ENCODE measurements around the gene TRIP12.
"Not testable (repeated sequence)": the region's sequence is repeated elsewhere in the genome, so short reads cannot be mapped to it uniquely, and the experiment has no call there.

The TRIP12 gene

GRCh38 chr2:229914171-229914570 is 7.6 kb downstream of the TRIP12 start:
- no peak overlapping the region for H3K4me3 ChIP-seq (ENCODE audit: low read length)
- H3K27ac ChIP-seq (ENCODE audit: low read length): no peak overlapping the region
- no peaks in the 10 kb centered on the region for H3K9me3 ChIP-seq (ENCODE audit: insufficient read depth, low read depth, low read length)
- H3K4me1 ChIP-seq (ENCODE audit: insufficient read depth, low read length): peaks cover 10% of the 10 kb centered on the region; the same call in 1 of the 2 replicates
- H3K36me3 ChIP-seq (ENCODE audit: insufficient read depth, low read depth, low read length): peaks cover 22% of the 10 kb centered on the region
- no peak overlapping the region for H3K9ac ChIP-seq (ENCODE audit: low read depth, low read length)
- H3K27me3 ChIP-seq (ENCODE audit: insufficient read depth, low read length): no peaks in the 10 kb centered on the region

DNA sequence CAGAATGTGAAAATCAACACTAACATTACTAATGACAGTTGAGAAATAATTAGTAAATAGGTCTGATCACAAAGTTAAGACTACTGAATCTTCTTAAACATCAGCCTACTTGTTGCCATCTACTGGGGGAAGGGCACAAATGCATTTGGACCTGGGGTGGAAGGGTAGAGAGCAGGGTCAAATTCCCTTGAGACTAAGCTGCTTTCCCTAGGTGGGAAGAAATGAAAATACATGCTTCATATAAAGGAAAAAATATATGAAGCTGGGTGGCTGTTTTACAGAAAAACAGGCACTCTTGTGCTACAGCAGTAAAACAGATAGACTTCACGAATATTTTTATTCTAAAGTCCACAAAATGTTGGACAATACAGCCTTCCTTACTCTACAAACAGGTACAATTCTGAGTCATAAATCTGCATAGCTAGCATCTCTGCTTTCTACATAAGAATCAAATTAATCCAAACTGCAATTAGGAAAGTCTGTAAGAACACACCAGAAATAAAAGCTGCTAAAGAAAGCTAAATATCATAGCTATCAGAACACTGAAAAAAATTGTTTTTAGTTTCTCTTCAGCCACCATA is 10.9 kb downstream of the TRIP12 start:
- no peaks in the 10 kb centered on the region for H3K27me3 ChIP-seq (ENCODE audit: insufficient read depth, low read length)
- H3K4me1 ChIP-seq (ENCODE audit: insufficient read depth, low read length): peaks cover 10% of the 10 kb centered on the region; the same call in 1 of the 2 replicates
- no peak overlapping the region for H3K27ac ChIP-seq (ENCODE audit: low read length)
- H3K9ac ChIP-seq (ENCODE audit: low read depth, low read length): no peak overlapping the region
- H3K9me3 ChIP-seq (ENCODE audit: insufficient read depth, low read depth, low read length): no peaks in the 10 kb centered on the region
- H3K4me3 ChIP-seq (ENCODE audit: low read length): no peak overlapping the region
- H3K36me3 ChIP-seq (ENCODE audit: insufficient read depth, low read depth, low read length): peaks cover 15% of the 10 kb centered on the region

- H3K9ac ChIP-seq (ENCODE audit: low read depth, low read length): no peak overlapping the region
These were observed 11.5 kb downstream of the TRIP12 start for GRCh38 chr2:229910147-229910831.

DNA sequence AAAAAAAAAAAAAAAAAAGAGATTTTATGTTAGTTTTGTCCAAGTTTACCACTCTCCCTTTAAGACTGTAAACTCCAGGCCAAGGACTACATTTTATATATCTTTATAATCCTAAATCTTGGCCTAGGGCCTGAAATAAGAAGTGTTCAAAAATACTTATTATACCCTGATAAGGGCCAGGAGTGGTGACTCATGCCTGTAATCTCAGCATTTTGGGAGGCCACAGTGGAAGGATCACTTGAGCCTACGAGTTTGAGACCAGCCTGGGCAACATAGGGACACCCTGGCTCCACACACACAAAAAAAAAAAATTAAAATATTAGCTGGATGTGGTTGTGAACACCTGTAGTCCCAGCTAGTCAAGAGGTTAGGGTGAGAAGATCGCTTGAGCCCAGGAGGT is 12.7 kb downstream of the TRIP12 start:
- Histone ChIP-seq H3K27ac (ENCODE audit: low read length) (no peak overlapping the region), H3K36me3 (ENCODE audit: insufficient read depth, low read depth, low read length) (peaks cover 20% of the 10 kb centered on the region), H3K9ac (ENCODE audit: low read depth, low read length) (no peak overlapping the region), H3K9me3 (ENCODE audit: insufficient read depth, low read depth, low read length) (no peaks in the 10 kb centered on the region), H3K27me3 (ENCODE audit: insufficient read depth, low read length) (no peaks in the 10 kb centered on the region), H3K4me3 (ENCODE audit: low read length) (no peak overlapping the region), H3K4me1 (ENCODE audit: insufficient read depth, low read length) (peaks cover 13% of the 10 kb centered on the region)

More at GRCh38 chr2:229910147-229910831, 11.5 kb downstream of the TRIP12 start:
- peaks cover 13% of the 10 kb centered on the region for H3K4me1 ChIP-seq (ENCODE audit: insufficient read depth, low read length)
- peaks cover 15% of the 10 kb centered on the region for H3K36me3 ChIP-seq (ENCODE audit: insufficient read depth, low read depth, low read length)
- H3K9me3 ChIP-seq (ENCODE audit: insufficient read depth, low read depth, low read length): no peaks in the 10 kb centered on the region
- no peaks in the 10 kb centered on the region for H3K27me3 ChIP-seq (ENCODE audit: insufficient read depth, low read length)
- H3K27ac ChIP-seq (ENCODE audit: low read length): no peak overlapping the region
- no peak overlapping the region for H3K4me3 ChIP-seq (ENCODE audit: low read length)

- Histone ChIP-seq H3K9me3 (ENCODE audit: insufficient read depth, low read depth, low read length) (no peaks in the 10 kb centered on the region), H3K4me1 (ENCODE audit: insufficient read depth, low read length) (peaks cover 6% of the 10 kb centered on the region), H3K27ac (ENCODE audit: low read length) (no peak overlapping the region), H3K27me3 (ENCODE audit: insufficient read depth, low read length) (no peaks in the 10 kb centered on the region), H3K4me3 (ENCODE audit: low read length) (no peak overlapping the region), H3K36me3 (ENCODE audit: insufficient read depth, low read depth, low read length) (peaks cover 27% of the 10 kb centered on the region), H3K9ac (ENCODE audit: low read depth, low read length) (no peak overlapping the region; the same call in 1 of the 2 replicates)
These were observed 16.2 kb downstream of the TRIP12 start for GRCh38 chr2:229905601-229906000.

- no peak overlapping the region for H3K9ac ChIP-seq (ENCODE audit: low read depth, low read length)
- H3K27ac ChIP-seq (ENCODE audit: low read length): no peak overlapping the region
- peaks cover 25% of the 10 kb centered on the region for H3K36me3 ChIP-seq (ENCODE audit: insufficient read depth, low read depth, low read length)
- no peak overlapping the region for H3K4me3 ChIP-seq (ENCODE audit: low read length)
- H3K4me1 ChIP-seq (ENCODE audit: insufficient read depth, low read length): peaks cover 4% of the 10 kb centered on the region
- no peaks in the 10 kb centered on the region for H3K9me3 ChIP-seq (ENCODE audit: insufficient read depth, low read depth, low read length)
- H3K27me3 ChIP-seq (ENCODE audit: insufficient read depth, low read length): no peaks in the 10 kb centered on the region
These were observed 18.8 kb downstream of the TRIP12 start for GRCh38 chr2:229903037-229903436.

DNA sequence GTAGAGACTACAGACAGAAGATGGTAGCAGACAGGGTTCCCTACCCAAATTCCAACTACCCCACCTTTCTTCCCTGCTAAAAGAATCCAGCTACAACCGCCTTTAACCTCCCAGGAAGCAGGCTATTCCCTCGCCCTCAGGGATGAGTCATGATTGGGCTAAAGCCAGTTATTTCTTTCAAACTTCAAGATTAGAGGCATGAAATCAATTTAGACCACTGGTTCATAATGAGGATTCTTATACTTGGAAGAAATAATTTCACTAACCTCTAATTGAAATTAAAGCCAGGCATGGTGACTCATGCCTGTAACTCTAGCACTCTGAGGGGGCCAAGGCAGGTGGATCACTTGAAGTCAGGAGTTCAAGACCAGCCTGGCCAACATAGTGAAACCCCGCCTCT is 20.0 kb downstream of the TRIP12 start:
- H3K27me3 ChIP-seq (ENCODE audit: insufficient read depth, low read length): no peaks in the 10 kb centered on the region
- H3K36me3 ChIP-seq (ENCODE audit: insufficient read depth, low read depth, low read length): peaks cover 16% of the 10 kb centered on the region
- no peaks in the 10 kb centered on the region for H3K9me3 ChIP-seq (ENCODE audit: insufficient read depth, low read depth, low read length)
- no peak overlapping the region for H3K27ac ChIP-seq (ENCODE audit: low read length)
- H3K9ac ChIP-seq (ENCODE audit: low read depth, low read length): no peak overlapping the region; the same call in 1 of the 2 replicates
- H3K4me3 ChIP-seq (ENCODE audit: low read length): no peak overlapping the region
- H3K4me1 ChIP-seq (ENCODE audit: insufficient read depth, low read length): peaks cover 4% of the 10 kb centered on the region

DNA sequence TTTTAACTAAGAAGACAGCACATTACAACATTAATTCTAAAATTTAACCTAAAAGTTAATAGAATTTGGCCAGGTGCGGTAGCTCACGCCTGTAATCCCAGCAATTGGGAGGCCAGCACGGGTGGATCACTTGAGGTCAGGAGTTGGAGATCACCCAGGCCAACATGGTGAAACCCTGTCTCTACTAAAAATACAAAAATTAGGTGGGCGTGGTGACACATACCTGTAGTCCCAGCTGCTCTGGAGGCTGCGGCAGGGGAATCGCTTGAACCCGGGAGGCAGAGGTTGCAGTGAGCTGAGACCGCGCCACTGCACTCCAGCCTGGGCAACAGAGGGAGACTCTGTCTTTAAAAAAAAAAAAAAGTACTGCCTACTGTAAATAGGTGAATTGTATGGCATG is 21.3 kb downstream of the TRIP12 start:
- H3K36me3 ChIP-seq (ENCODE audit: insufficient read depth, low read depth, low read length): 0 out of 2 replicates have a peak, but pooled peaks cover 12% of the 10 kb centered on the region
- H3K27ac ChIP-seq (ENCODE audit: low read length); H3K9ac ChIP-seq (ENCODE audit: low read depth, low read length); H3K27me3 ChIP-seq (ENCODE audit: insufficient read depth, low read length); H3K4me3 ChIP-seq (ENCODE audit: low read length); H3K4me1 ChIP-seq (ENCODE audit: insufficient read depth, low read length); H3K9me3 ChIP-seq (ENCODE audit: insufficient read depth, low read depth, low read length): not testable (repeated sequence)

DNA sequence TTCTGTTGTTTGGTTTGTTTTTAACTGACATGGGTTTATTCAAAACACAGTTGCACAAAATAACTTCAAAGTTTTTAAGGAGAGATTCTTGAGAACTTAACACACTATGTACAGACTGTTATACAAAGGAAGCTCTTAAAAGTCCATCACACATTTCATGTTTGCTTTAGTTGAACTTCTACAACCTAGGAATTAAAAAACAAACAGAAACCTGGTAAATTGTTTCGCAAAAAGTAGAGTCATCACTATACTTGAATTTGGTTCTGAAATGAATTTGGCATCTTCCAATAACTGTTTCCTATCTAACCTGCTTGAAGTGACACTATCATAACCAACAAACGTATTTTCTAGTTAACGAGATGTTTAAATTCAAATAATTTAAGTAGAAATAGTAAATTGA is 21.8 kb downstream of the TRIP12 start:
- Histone ChIP-seq H3K4me1 (ENCODE audit: insufficient read depth, low read length) (peaks cover under 1% of the 10 kb centered on the region), H3K9me3 (ENCODE audit: insufficient read depth, low read depth, low read length) (no peaks in the 10 kb centered on the region)

GRCh38 chr2:229899604-229900003 is 22.2 kb downstream of the TRIP12 start:
- Histone ChIP-seq H3K9ac (ENCODE audit: low read depth, low read length) (no peak overlapping the region), H3K27ac (ENCODE audit: low read length) (no peak overlapping the region), H3K4me1 (ENCODE audit: insufficient read depth, low read length) (peaks cover 5% of the 10 kb centered on the region), H3K4me3 (ENCODE audit: low read length) (no peak overlapping the region), H3K9me3 (ENCODE audit: insufficient read depth, low read depth, low read length) (no peaks in the 10 kb centered on the region), H3K27me3 (ENCODE audit: insufficient read depth, low read length) (no peaks in the 10 kb centered on the region), H3K36me3 (ENCODE audit: insufficient read depth, low read depth, low read length) (0 out of 2 replicates have a peak, but pooled peaks cover 8% of the 10 kb centered on the region)

More for the DNA sequence above, 21.8 kb downstream of the TRIP12 start:
- Histone ChIP-seq H3K4me3 (ENCODE audit: low read length) (no peak overlapping the region), H3K36me3 (ENCODE audit: insufficient read depth, low read depth, low read length) (0 out of 2 replicates have a peak, but pooled peaks cover 12% of the 10 kb centered on the region), H3K27me3 (ENCODE audit: insufficient read depth, low read length) (no peaks in the 10 kb centered on the region), H3K9ac (ENCODE audit: low read depth, low read length) (no peak overlapping the region), H3K27ac (ENCODE audit: low read length) (no peak overlapping the region)

DNA sequence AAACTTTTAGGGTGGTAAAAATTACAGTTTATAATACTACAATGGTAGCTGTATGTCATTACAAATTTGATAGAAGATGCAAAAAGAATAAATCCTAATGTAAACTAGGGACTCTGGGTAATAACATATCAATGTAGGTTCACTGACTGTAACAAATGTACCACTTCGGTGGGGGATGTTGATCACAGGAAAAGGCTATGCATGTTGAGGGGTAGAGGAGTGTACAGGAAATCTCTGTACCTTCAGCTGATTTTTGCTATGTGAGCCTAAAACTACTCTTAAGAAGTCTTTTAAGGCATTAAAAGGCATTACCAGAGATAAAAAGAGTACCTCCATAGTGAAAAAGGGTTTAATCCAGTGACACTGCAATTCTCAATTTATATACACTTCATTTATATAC is 25.0 kb downstream of the TRIP12 start:
- H3K36me3 ChIP-seq (ENCODE audit: insufficient read depth, low read depth, low read length): 0 out of 2 replicates have a peak, but pooled peaks cover 4% of the 10 kb centered on the region
- no peaks in the 10 kb centered on the region for H3K9me3 ChIP-seq (ENCODE audit: insufficient read depth, low read depth, low read length)
- H3K27me3 ChIP-seq (ENCODE audit: insufficient read depth, low read length): no peaks in the 10 kb centered on the region
- no peak overlapping the region for H3K4me3 ChIP-seq (ENCODE audit: low read length)
- H3K4me1 ChIP-seq (ENCODE audit: insufficient read depth, low read length): peaks cover 5% of the 10 kb centered on the region; the same call in 1 of the 2 replicates
- H3K27ac ChIP-seq (ENCODE audit: low read length): no peak overlapping the region
- no peak overlapping the region for H3K9ac ChIP-seq (ENCODE audit: low read depth, low read length)

GRCh38 chr2:229889023-229889422 is 32.8 kb downstream of the TRIP12 start:
- Histone ChIP-seq H3K36me3 (ENCODE audit: insufficient read depth, low read depth, low read length) (no peaks in the 10 kb centered on the region), H3K27ac (ENCODE audit: low read length) (no peak overlapping the region), H3K9me3 (ENCODE audit: insufficient read depth, low read depth, low read length) (no peaks in the 10 kb centered on the region), H3K9ac (ENCODE audit: low read depth, low read length) (no peak overlapping the region), H3K27me3 (ENCODE audit: insufficient read depth, low read length) (no peaks in the 10 kb centered on the region), H3K4me3 (ENCODE audit: low read length) (no peak overlapping the region), H3K4me1 (ENCODE audit: insufficient read depth, low read length) (peaks cover 4% of the 10 kb centered on the region; the same call in 1 of the 2 replicates)

All from iPS-20b (cell line).